Ishikawa (cell line): Measurements from ENCODE around the gene PTGS2.

Experiments used
- CEBPB ChIP-seq: IDR thresholded peaks from 2 replicates; pipeline ENCODE4 v1.6.1; 2012
- CREB1 ChIP-seq: IDR thresholded peaks from 2 replicates; pipeline ENCODE4 v1.6.1; 2012; ENCODE audit warnings: low read depth
- EGR1 ChIP-seq: IDR thresholded peaks from 2 replicates; pipeline ENCODE4 v1.6.1; 2012
- EP300 ChIP-seq: IDR thresholded peaks from 2 replicates; pipeline ENCODE4 v1.6.1; 2012; ENCODE audit warnings: borderline replicate concordance
- FOXM1 ChIP-seq: IDR thresholded peaks from 2 replicates; pipeline ENCODE4 v1.6.1; 2012; ENCODE audit warnings: low read depth, borderline replicate concordance
- NFIC ChIP-seq: IDR thresholded peaks from 2 replicates; pipeline ENCODE4 v1.6.1; 2012
- RAD21 ChIP-seq: IDR thresholded peaks from 2 replicates; pipeline ENCODE4 v1.6.1; 2012; ENCODE audit warnings: low read depth
- TAF1 ChIP-seq: IDR thresholded peaks from 2 replicates; pipeline ENCODE4 v1.6.1; 2012; ENCODE audit warnings: low read depth, mild to moderate bottlenecking
- ZBTB7A ChIP-seq: IDR thresholded peaks from 2 replicates; pipeline ENCODE4 v1.6.1; 2012; ENCODE audit warnings: low read depth
- TF ChIP-seq, protein P1 (sequence below): IDR thresholded peaks from 2 replicates; pipeline ENCODE4 v1.6.1; 2012

GRCh38 chr1:186689376-186689775 lies 9.2 kb upstream of the PTGS2 start:
- TF ChIP-seq ZBTB7A (no peak), NFIC (no peak), EP300 (no peak), CREB1 (no peak), EGR1 (no peak), FOXM1 (no peak), RAD21 (no peak), TAF1 (no peak), CEBPB (no peak)
- TF ChIP-seq, protein P1, sequence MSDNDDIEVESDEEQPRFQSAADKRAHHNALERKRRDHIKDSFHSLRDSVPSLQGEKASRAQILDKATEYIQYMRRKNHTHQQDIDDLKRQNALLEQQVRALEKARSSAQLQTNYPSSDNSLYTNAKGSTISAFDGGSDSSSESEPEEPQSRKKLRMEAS, result no peak
